ENCODE data around the gene NUDT6.

The NUDT6 gene, protein sequence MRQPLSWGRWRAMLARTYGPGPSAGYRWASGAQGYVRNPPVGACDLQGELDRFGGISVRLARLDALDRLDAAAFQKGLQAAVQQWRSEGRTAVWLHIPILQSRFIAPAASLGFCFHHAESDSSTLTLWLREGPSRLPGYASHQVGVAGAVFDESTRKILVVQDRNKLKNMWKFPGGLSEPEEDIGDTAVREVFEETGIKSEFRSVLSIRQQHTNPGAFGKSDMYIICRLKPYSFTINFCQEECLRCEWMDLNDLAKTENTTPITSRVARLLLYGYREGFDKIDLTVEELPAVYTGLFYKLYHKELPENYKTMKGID

DNA sequence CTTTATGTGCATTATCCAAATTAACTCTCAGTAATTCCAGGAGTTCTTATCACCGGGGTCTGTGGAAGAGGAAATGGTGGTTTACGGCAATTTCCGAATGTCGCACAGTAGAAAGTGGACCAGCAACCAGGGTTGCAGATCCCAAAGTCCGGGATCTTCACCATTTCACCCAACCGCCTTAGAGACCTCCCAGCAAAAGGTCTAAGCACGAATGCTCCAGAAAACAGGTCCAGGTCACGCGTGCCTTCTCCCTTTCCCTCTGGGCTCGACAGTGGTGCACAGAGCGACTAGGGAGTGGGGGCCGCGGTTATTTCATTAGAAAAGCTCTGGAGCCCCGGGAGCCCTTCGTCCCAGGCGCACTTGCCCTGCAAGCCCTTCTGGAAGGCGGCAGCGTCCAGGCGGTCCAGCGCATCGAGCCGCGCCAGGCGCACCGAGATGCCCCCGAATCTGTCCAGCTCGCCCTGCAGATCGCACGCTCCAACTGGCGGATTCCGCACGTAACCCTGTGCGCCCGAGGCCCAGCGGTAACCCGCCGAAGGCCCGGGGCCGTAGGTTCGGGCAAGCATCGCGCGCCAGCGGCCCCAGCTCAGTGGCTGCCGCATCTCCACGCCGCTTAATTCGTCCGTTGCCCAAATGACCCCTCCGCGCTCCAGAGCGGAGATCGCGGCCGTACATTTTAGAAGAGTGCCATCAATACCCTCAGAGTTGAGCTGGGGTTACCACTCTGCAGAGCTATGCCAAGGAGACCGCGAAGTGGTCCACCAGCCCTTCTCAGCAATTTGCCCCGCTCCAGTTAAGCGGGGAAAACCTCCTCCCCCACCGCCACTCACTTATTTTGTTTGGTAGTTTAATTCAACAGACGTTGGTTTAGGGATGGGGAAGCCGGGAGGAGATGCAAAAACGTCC is at the start of gene NUDT6:
Gene NUDT6, minus strand, starts transcription at position 627 of the 906 bp plus-strand sequence. Its CDS starts 25 bp downstream, at position 602.
- TF ChIP-seq, protein P1, sequence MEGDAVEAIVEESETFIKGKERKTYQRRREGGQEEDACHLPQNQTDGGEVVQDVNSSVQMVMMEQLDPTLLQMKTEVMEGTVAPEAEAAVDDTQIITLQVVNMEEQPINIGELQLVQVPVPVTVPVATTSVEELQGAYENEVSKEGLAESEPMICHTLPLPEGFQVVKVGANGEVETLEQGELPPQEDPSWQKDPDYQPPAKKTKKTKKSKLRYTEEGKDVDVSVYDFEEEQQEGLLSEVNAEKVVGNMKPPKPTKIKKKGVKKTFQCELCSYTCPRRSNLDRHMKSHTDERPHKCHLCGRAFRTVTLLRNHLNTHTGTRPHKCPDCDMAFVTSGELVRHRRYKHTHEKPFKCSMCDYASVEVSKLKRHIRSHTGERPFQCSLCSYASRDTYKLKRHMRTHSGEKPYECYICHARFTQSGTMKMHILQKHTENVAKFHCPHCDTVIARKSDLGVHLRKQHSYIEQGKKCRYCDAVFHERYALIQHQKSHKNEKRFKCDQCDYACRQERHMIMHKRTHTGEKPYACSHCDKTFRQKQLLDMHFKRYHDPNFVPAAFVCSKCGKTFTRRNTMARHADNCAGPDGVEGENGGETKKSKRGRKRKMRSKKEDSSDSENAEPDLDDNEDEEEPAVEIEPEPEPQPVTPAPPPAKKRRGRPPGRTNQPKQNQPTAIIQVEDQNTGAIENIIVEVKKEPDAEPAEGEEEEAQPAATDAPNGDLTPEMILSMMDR (conservative IDR thresholded peaks at IDR 0.05; ENCODE audit: low read depth, low read length) = no peak
- DNase-seq (ENCODE audit: low read depth) = no peak
- peak within 1 kb of the TSS; percentile 92 for H3K4me3 ChIP-seq (ENCODE audit: low read length)

DNA sequence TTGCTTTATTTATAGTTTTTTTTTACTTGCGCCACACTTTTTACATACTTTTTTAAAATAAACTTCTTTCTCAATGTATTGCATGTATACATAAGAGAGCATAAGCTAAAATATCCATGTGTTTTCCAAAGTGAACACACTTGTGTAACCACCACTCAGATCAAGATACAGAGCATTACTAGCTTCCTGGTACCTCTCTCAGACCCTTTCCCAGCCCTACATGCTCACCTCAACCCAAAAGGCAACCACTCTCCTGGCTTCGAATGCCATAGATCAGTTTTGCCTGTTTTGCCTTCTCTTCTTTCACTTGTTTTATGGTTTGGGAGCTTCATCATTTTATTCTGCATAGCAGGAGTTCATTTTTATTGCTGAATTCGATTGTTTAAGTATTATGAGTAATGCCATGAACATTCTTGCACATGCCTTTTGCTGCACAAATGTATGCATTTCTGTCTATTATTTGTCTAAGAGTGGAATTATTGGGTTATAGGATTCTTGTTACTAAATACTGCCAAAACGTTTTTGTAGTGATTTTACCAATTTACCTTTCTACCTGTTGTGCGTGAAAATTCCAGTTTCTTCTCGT is 45.9 kb upstream of the NUDT6 start:
- H3K4me3 ChIP-seq (ENCODE audit: low read length) = no peak overlapping the region
- TF ChIP-seq, protein P1 (conservative IDR thresholded peaks at IDR 0.05; ENCODE audit: low read depth, low read length) = no peak
- no peak for DNase-seq (ENCODE audit: low read depth)

DNA sequence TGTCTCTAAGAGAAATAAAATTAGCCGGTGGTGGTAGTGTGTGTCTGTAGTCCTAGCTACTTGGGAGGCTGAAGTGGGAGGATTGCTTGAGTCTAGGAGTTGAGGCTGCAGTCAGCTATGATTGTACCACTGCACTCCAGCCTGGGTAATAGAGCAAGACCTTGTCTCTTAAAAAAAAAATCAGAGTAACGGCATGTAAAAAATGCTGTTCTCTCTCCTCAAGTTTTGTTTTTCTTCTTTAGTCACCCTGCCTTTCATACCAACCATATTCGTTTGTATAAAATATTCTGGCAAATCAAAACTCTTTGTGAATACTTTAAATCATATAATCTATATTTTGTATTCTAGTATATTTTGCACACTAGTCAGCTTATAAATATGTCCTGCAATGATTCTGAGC is 44.8 kb upstream of the NUDT6 start:
- no peak for DNase-seq (ENCODE audit: low read depth)
- no peak overlapping the region for H3K4me3 ChIP-seq (ENCODE audit: low read length)
- TF ChIP-seq, protein P1 (conservative IDR thresholded peaks at IDR 0.05; ENCODE audit: low read depth, low read length) = no peak

DNA sequence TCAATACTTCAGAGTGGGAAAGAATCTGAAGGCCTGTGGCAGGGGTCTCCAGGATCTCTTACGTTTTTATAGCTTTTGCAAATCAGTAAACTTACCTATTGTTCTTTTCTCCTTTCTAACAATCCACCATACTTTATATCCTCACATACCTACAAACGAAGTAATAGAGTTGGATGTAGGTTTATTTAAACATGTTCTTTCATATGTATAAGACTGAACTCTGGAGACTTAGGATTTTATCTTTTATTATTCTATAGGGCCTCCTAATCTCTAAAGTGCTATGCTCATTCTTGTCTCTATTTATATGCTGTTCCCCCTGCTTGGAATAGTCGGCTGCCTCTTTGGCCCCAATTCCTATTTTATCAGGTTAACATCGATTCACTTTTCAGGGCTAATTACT is 43.8 kb upstream of the NUDT6 start:
- TF ChIP-seq, protein P1 (conservative IDR thresholded peaks at IDR 0.05; ENCODE audit: low read depth, low read length) = no peak
- DNase-seq (ENCODE audit: low read depth) = no peak
- H3K4me3 ChIP-seq (ENCODE audit: low read length) = no peak overlapping the region

DNA sequence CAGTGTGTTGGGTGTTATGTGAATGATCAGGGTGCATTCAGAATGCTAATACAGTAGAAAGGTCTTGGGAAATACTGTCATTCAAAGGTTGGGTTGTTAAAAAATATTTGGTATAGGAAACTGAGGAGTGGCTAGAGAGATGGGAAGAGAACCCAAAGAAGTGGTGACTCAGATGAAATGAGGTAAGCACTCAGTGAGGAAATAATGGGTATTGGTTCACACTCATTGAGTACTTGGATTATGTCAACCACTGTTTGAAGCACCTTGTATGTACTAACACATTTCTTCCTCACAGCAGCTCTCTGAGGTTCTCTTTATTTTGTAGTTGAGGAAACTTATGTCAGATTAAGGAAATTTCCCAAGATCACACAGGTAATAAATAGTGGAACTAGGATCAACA is 40.8 kb upstream of the NUDT6 start:
- TF ChIP-seq, protein P1 (conservative IDR thresholded peaks at IDR 0.05; ENCODE audit: low read depth, low read length) = no peak
- DNase-seq (ENCODE audit: low read depth) = no peak
- no peak overlapping the region for H3K4me3 ChIP-seq (ENCODE audit: low read length)

DNA sequence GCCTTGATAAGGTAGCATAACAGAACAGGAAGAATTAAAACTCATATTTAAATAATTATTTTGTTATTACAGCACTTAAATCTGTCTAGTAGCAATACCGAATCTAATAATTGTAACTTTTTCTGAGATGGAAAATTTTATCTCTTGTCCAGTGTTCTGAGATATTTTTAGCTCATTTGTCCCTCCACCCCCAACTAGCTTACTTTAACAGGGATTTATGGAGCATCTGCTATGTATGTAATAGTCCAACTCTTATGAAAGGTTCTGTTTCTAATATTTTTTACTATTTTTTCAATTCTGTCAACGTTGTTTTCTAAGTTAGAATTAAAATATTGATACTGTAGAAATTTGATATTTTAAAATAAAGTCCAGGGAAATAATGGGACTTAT is 38.2 kb upstream of the NUDT6 start:
- no peak for DNase-seq (ENCODE audit: low read depth)
- TF ChIP-seq, protein P1 (conservative IDR thresholded peaks at IDR 0.05; ENCODE audit: low read depth, low read length) = no peak
- no peak overlapping the region for H3K4me3 ChIP-seq (ENCODE audit: low read length)

Data from retinal pigment epithelial cell (primary cell).